ENCODE results near the gene WDFY2. TPM values are rescaled to one million over a fixed set of nuclear protein-coding genes. Genes with fewer than 3 reads are reported as not detected.

Gene WDFY2
- polyA plus RNA-seq, 6 donors from 2014 or later = 7.6 to 13.6 (median 8.0) TPM

DNA sequence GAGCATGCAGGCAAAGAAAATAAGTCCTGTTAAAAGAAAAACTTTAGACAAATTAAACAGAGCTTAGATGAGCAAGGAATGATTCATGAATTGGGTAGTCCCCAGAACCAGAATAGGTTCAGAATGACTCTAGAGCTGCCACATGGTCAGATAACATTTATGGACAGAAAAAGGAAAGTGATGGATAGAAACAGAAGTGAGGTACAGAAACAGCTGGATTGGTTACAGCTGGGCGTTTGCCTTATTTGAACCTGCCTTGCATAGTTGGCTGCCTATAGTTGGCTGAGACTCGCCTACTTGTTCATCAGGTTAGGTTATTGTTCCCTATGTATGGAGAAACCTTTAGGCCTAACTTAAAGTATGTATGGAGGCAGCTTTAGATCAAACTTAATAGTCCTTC lies 35.4 kb downstream of the WDFY2 start:
- ATAC-seq (ENCODE audit: low read depth in 2 of 2) = no peak

GRCh38 chr13:51620165-51620983 lies 36.1 kb downstream of the WDFY2 start:
- no peak for DNase-seq
- H3K36me3 Mint-ChIP-seq = no peaks in the 10 kb centered on the region
- H3K4me1 Mint-ChIP-seq = peaks cover 29 to 53% (median 38%) of the 10 kb centered on the region in 3 donors
- no peaks in the 10 kb centered on the region for H3K9me3 Mint-ChIP-seq
- peak overlapping the region in 1 of 6 donors; percentile 58 for H3K27ac Mint-ChIP-seq
- ATAC-seq (ENCODE audit: low read depth in 2 of 2) = no peak
- no peak overlapping the region for H3K4me3 Mint-ChIP-seq
- H3K27me3 Mint-ChIP-seq = no peaks in the 10 kb centered on the region

More for the DNA sequence above, 35.4 kb downstream of the WDFY2 start:
- Mint-ChIP-seq H3K9me3 (no peaks in the 10 kb centered on the region), H3K27ac (peak overlapping the region in 1 of 6 donors; percentile 54), H3K4me1 (peaks cover 28 to 50% (median 35%) of the 10 kb centered on the region in 3 donors), H3K4me3 (no peak overlapping the region), H3K36me3 (no peaks in the 10 kb centered on the region), H3K27me3 (no peaks in the 10 kb centered on the region)
- DNase-seq = no peak

GRCh38 chr13:51621602-51622001 lies 37.3 kb downstream of the WDFY2 start:
- H3K9me3 Mint-ChIP-seq = no peaks in the 10 kb centered on the region
- H3K36me3 Mint-ChIP-seq = no peaks in the 10 kb centered on the region
- ATAC-seq (ENCODE audit: low read depth in 2 of 2) (no peak), DNase-seq (no peak)
- peaks cover 26 to 61% (median 41%) of the 10 kb centered on the region in 3 donors for H3K4me1 Mint-ChIP-seq
- no peaks in the 10 kb centered on the region for H3K27me3 Mint-ChIP-seq
- peak overlapping the region in 1 of 6 donors; percentile 72 for H3K27ac Mint-ChIP-seq
- no peak overlapping the region for H3K4me3 Mint-ChIP-seq

DNA sequence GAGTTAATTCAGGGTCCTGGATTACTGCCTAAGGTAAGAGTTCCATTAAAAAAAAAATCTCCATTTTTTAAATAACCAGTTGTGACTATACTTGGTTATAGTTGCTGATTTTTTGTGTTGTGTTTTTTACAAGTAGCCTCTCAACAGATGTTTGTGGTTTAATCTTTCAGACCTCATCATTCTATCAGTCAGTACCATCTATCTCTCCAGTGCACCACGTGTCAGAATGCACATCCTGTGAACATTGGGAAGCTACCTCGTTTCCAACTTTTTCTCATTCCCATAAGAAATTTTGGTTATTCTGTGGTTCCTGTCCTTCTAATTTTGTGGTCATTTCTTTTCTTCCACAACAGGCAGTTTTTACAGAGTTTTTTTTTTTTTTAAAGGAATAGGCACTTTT lies 39.2 kb downstream of the WDFY2 start:
- Mint-ChIP-seq H3K9me3 (no peaks in the 10 kb centered on the region), H3K27ac (no peak overlapping the region), H3K36me3 (no peaks in the 10 kb centered on the region), H3K4me1 (peaks cover 26 to 71% (median 41%) of the 10 kb centered on the region in 3 donors), H3K27me3 (no peaks in the 10 kb centered on the region), H3K4me3 (no peak overlapping the region)
- no peak for DNase-seq
- no peak for ATAC-seq (ENCODE audit: low read depth in 2 of 2)

- Mint-ChIP-seq H3K9me3 (no peaks in the 10 kb centered on the region), H3K4me1 (peaks cover 30 to 71% (median 41%) of the 10 kb centered on the region in 3 donors), H3K27me3 (no peaks in the 10 kb centered on the region), H3K36me3 (no peaks in the 10 kb centered on the region), H3K27ac (peak overlapping the region in 2 of 6 donors; percentile 1 to 60), H3K4me3 (no peak overlapping the region)
- no peak for DNase-seq
- ATAC-seq (ENCODE audit: low read depth in 2 of 2) = no peak
These were observed 39.9 kb downstream of the WDFY2 start for GRCh38 chr13:51624207-51624606.

GRCh38 chr13:51624695-51625345 lies 40.6 kb downstream of the WDFY2 start:
- Mint-ChIP-seq H3K27ac (peak overlapping the region in 4 of 6 donors; percentile 1 to 67 (median 36)), H3K4me3 (peak overlapping the region in 1 of 8 donors; percentile 17), H3K36me3 (no peaks in the 10 kb centered on the region), H3K27me3 (no peaks in the 10 kb centered on the region), H3K9me3 (no peaks in the 10 kb centered on the region), H3K4me1 (peaks cover 34 to 71% (median 38%) of the 10 kb centered on the region in 3 donors)
- DNase-seq (no peak), ATAC-seq (ENCODE audit: low read depth in 2 of 2) (peak in 1 of 2 donors; percentile 27)

DNA sequence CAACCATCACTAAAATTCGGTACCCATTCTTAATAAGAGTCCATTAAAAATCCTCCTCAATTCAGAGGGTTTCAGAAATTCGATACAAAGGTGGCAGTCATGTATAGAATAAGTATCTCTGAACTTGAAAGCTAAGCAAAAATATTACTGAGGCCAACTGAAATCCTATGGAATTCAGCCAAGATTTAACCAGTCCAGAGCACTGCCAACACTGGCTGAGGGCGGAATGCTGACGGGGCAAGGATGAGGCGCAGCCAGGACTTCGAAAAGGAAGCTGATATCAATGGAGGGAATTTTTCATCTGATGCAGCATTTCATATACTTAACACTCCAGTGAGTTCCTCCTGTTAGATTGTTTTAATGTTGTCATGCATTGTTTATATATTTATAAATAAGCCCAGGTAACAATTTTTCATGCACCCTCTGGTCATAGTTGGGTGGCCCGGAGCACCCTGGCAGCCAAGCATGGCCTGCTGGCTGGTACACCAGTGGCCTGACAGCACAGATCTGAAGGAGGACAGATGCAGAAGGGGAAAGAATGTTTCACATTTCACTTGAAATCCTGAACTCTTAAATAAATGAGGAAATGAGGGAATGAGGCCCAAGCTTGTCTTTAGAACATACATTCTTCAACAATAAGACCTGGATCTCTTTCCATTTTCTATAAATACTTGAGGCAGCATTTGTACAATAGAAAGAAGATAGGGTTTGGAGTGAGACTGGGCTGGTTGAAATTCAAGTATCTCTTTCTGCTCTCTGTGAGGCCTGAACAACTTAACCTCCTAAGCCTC lies 41.5 kb downstream of the WDFY2 start:
- Mint-ChIP-seq H3K27ac (peak overlapping the region in 2 of 6 donors; percentile 16 to 35), H3K36me3 (no peaks in the 10 kb centered on the region), H3K9me3 (no peaks in the 10 kb centered on the region), H3K4me1 (peaks cover 30 to 65% (median 33%) of the 10 kb centered on the region in 3 donors), H3K4me3 (no peak overlapping the region), H3K27me3 (no peaks in the 10 kb centered on the region)
- ATAC-seq (ENCODE audit: low read depth in 2 of 2) (no peak), DNase-seq (no peak)

GRCh38 chr13:51626749-51627148 lies 42.5 kb downstream of the WDFY2 start:
- ATAC-seq (ENCODE audit: low read depth in 2 of 2) = no peak
- H3K27ac Mint-ChIP-seq = no peak overlapping the region
- H3K9me3 Mint-ChIP-seq = no peaks in the 10 kb centered on the region
- peaks cover 27 to 55% (median 31%) of the 10 kb centered on the region in 3 donors for H3K4me1 Mint-ChIP-seq
- H3K27me3 Mint-ChIP-seq = no peaks in the 10 kb centered on the region
- H3K4me3 Mint-ChIP-seq = no peak overlapping the region
- DNase-seq = no peak
- no peaks in the 10 kb centered on the region for H3K36me3 Mint-ChIP-seq

DNA sequence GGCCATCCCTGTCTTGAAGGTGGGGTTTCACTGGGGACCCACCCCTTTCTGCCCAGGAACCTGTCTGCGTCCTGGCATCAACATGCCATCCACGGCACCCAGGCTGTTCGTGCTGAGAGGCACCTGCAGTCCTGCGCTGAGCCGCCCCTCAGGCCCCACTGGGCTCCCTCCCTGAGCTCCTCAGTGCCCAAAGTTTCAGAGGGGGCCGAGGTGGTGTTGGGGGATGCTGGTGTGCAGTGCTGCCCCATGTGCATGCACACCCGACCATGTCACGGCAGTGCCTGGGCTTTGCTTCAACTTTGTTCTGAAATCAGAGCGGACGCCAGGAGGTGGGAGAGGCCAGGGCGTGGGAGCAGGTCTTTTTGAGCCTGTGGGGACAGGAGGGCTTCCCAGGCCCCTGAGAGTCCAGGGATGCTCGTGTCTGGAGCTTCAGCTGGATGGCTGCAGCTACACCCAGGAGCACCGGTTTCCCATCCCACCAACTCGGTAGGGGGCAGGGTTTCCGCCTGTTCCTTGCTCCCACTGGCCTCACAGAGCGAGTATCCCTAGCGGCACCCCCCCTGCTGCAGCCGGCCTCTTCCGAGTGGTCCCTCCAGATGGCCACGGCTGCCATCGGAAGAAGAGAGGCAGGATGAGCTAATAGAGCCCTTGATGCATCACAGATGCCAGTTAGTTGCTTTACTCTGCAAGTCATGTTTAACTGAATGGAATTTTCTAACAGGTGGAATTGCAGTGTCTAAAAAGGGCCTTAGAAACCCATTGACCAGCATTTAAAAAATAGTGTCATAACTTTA lies 44.0 kb downstream of the WDFY2 start:
- H3K27ac Mint-ChIP-seq = peak overlapping the region in 1 of 6 donors; percentile 73
- ATAC-seq (ENCODE audit: low read depth in 2 of 2) (no peak), DNase-seq (no peak)
- no peak overlapping the region for H3K4me3 Mint-ChIP-seq
- H3K4me1 Mint-ChIP-seq = peaks cover 31 to 56% (median 33%) of the 10 kb centered on the region in 3 donors
- H3K27me3 Mint-ChIP-seq = no peaks in the 10 kb centered on the region
- H3K9me3 Mint-ChIP-seq = no peaks in the 10 kb centered on the region
- no peaks in the 10 kb centered on the region for H3K36me3 Mint-ChIP-seq

DNA sequence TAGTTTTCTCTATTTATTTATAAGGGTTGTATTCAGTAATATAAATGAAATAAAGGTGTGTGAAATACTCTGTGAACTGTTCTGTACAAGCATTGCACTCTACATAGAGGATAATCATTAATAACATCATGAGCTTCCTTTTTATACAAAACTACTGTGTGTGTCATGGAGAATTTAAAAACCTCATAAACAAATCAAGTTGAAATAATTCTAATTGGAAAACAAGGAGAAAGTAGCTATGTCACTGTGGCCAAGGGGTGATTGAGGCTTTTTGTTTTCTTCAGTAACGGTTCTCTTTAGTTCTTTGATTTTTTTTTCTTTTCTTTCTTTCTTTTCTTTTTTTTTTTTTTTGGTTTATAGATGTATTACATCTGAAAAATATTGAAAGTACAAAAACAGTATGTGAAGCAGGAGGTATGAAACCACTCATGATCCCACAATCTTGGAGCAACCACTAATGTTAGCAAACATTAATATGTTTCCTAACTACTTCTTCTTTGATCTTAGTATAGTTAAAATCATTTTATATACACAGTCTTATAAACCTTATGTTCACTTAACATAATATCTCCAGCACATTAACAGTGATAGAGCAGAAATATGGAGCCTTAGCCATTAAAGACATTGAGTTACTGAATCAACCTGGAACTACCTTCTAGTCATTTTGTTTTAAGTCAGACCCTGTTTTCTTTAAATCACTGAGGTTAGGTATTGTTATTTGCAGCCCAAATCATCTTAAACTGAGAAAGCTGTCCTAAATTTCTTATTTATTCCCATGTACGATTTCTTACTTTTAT lies 45.4 kb downstream of the WDFY2 start:
- Mint-ChIP-seq H3K27me3 (no peaks in the 10 kb centered on the region), H3K9me3 (peaks cover 0 to 3% (median 0%) of the 10 kb centered on the region in 7 donors), H3K4me3 (no peak overlapping the region), H3K27ac (peak overlapping the region in 2 of 6 donors; percentile 18 to 33), H3K36me3 (no peaks in the 10 kb centered on the region), H3K4me1 (peaks cover 25 to 51% (median 39%) of the 10 kb centered on the region in 3 donors)
- DNase-seq (no peak), ATAC-seq (ENCODE audit: low read depth in 2 of 2) (no peak)

- Mint-ChIP-seq H3K9me3 (peaks cover 0 to 4% (median 0%) of the 10 kb centered on the region in 7 donors), H3K27me3 (no peaks in the 10 kb centered on the region), H3K4me3 (no peak overlapping the region), H3K27ac (no peak overlapping the region), H3K36me3 (no peaks in the 10 kb centered on the region), H3K4me1 (peaks cover 26 to 52% (median 39%) of the 10 kb centered on the region in 3 donors)
- no peak for ATAC-seq (ENCODE audit: low read depth in 2 of 2)
- DNase-seq = no peak
These were observed 46.0 kb downstream of the WDFY2 start for GRCh38 chr13:51630288-51630615.
